K562 treated with DMSO at 1 percent for 48 hours (cell line): ENCODE measurements around the gene ASL. TPM values are rescaled to one million over a fixed set of nuclear protein-coding genes. Genes with fewer than 3 reads are reported as not detected.

Experiments
- total RNA-seq: library from RNA; unstranded; fragments of 300-600 nt; gene quantifications from 2 replicates; pipeline ENCODE4 v1.2.3, GENCODE V29; 2022; ENCODE audit warnings: low replicate concordance; ENCODE audit errors: extremely low read depth

Gene ASL
- not detected in 2 replicates for total RNA-seq

GRCh38 chr7:66075590-66076461 lies at the start of gene ASL:
TSS of gene ASL (plus strand) at chr7:66075819. CDS start at chr7:66076082, 263 bp downstream.

DNA sequence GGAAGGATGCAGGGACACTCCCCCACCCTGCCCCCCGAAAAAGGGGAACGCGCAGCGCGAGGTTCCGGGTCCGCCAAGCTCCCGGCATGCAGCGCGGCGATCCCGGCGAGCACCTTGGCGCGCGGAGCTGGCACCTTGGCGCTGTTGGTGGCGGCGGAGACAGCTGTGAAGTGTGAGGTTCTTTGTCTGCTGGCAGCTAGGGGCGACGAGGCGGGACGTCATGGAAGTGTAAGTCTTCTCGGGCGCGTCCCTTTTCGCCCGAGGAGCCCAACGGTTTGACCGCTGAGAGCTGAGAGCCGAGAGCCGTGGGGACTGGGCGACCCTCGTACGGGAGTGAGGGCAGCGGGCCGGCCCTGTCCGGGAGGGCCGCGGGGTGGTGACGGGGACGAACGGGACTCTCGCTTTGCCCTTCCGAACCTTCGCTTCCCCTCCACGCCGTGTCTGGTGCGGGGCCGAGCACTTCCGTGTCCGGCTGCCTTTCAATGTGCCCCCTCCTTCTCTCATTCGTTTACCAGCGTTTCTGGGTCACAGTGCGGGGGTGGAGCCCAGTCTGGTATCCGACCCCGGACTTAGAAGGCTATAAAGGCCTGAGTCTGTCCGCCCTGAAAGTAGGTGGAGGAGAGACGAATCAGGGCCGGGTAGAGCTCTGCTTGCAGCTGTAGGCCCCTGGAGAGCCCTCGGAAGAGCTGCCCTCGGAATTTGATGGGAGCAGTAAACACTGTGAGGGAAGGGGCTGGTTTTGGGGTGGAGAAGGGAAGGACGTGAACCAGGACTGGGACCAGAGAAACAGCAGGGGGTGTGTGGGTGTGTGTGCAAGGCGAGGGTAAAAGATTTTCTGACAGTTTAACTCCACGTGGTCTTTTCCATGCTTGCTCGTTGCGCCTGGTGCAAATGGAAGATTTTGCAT lies 39.4 kb downstream of the ASL start, which contains the start of gene CRCP:
Gene CRCP (plus strand): TSS at position 105 of the 907 bp plus-strand sequence. CDS start 116 bp downstream, at position 221.

Other genes with a start within 250 kb of the ASL start
- gene VKORC1L1, start 202.7 kb upstream of the ASL start, total RNA-seq = not detected in 2 replicates
- not detected in 2 replicates for gene GUSB, start 93.6 kb upstream of the ASL start, total RNA-seq
- not detected in 2 replicates for gene CRCP, start 39.0 kb downstream of the ASL start, total RNA-seq
- gene TPST1, start 129.5 kb downstream of the ASL start, total RNA-seq = not detected in 2 replicates